GM18873 (cell line): Measurements from ENCODE around the gene ROS1.
"Not testable (repeated sequence)": the region's sequence is repeated elsewhere in the genome, so short reads cannot be mapped to it uniquely, and the experiment has no call there.

Experiments used
- ATAC-seq: cut with Tn5 transposase; IDR thresholded peaks from one replicate; pipeline ENCODE4 v1.9.1; 2021; ENCODE audit warnings: mild to moderate bottlenecking, moderate library complexity, moderate number of reproducible peaks; ENCODE audit not compliant: unreplicated experiment, low FRiP score

ROS1 gene

GRCh38 chr6:117442313-117442712, 16.6 kb upstream of the ROS1 start:
- ATAC-seq: not testable (repeated sequence)

GRCh38 chr6:117441824-117442264, 16.1 kb upstream of the ROS1 start:
- ATAC-seq: no peak

GRCh38 chr6:117440706-117441525, 15.2 kb upstream of the ROS1 start:
- ATAC-seq: no peak

DNA sequence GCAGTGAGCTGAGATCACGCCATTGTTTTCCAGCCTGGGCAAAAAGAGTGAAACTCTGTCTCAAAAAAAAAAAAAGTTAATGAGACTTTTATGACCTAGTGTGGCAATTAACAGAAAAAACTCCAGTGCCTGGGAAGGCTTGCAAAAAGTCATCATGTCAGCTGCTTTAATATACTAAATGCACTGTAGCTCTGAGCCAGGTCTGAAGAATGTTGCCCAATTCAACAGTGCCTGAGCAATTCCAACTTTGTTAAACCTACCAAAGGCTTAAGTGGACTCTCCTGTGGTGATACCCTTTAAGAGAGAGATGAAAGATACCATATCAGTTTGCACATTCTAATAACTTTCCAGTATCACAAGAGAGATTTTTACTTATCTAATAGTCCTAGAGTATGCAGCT, 6.5 kb upstream of the ROS1 start:
- ATAC-seq: no peak

DNA sequence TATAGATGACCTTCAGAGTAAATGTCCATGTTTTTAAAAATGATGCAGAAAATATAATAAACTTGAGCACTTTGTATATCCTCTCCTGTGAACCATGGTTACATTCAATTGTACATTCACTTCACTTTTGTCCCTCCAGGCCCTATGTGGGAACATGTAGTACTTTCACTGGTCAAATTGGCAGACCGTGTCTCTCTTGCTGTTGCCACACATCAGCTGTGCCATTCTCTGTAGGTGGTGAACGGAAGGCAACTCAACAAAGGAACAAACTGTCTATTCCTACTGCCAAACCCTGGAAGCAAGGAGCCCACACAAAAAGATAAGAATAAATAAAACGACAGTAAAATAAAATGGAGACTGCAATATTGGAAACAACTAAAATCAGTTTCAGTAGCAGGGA, 2.0 kb downstream of the ROS1 start:
- no peak for ATAC-seq

DNA sequence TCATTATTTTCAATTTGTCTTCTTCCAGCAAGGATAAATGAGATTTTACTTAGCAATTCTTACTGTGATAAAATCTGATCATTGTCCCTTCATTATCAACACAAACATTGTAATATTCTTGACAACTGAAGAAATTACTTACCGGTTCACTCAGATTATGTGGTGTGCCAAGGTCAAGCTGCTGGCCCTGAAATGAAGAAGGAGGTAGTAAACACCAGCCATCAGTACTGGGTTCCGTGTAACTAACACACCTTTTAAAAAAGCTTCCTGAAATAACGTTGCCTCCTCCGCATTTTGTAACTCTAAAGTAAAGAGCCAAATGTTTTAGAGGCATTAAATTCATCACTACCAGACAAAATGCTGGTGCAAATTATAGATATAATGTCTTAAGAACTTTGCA, 7.4 kb downstream of the ROS1 start:
- ATAC-seq: no peak

- ATAC-seq: no peak
Measured at GRCh38 chr6:117417851-117418250, 7.9 kb downstream of the ROS1 start.

DNA sequence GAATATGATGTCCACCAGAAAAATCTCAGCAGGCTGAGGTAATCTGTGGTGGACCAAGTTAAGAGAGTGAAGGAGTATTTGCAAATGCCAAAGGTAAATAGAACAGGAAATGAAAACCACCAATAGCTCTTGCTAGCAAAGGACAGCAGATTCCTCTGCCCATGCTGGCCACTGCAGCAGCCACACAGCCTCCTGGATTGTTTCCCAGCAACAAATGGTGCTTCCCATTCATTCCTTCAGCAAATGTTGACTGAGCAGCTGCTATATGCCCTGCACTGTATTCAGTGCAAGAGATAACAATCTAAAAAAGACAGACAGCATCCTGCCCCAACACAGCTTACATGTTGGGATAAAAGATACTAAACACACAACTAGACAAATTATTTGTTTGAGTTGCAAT, 11.0 kb downstream of the ROS1 start:
- no peak for ATAC-seq

GRCh38 chr6:117411474-117411873, 14.3 kb downstream of the ROS1 start:
- no peak for ATAC-seq

GRCh38 chr6:117409863-117410262, 15.9 kb downstream of the ROS1 start:
- no peak for ATAC-seq

DNA sequence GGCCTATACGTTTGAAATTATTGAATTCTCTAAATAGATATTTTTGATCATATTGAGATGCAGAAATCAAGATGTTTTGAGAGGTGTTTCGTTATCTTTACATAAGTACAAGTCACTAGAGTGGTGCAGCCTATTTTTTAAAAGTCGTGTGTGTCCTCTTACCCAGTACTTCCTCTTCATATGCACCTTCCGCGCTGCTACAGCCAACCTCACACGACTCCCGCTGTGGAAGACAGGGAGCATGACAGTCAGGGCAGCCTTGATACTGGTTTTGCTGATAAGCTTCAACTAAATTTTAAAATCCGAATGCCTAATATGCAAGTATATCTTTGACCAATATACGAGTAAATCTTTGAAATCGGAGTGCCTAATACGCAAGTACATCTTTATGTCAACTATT, 16.3 kb downstream of the ROS1 start:
- no peak for ATAC-seq

DNA sequence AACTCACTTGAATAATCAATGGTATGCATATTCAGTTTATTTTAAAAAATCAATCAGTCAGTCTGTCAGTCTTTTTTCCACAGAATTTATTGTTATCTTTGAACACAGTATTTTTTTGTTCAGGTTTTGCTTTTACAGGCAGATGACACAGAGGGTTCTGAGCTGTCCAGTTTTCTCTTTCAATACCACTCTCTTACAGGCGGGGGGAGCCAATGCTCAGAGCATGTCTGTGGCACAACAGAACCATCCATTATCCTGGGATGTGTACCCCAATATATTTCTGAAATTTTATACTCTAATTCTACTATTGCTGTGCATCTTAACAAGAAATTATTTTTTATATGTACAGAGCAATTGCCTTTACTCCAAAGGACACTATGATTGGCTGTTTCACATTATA, 21.2 kb downstream of the ROS1 start:
- no peak for ATAC-seq

GRCh38 chr6:117401799-117402198, 23.9 kb downstream of the ROS1 start:
- no peak for ATAC-seq

DNA sequence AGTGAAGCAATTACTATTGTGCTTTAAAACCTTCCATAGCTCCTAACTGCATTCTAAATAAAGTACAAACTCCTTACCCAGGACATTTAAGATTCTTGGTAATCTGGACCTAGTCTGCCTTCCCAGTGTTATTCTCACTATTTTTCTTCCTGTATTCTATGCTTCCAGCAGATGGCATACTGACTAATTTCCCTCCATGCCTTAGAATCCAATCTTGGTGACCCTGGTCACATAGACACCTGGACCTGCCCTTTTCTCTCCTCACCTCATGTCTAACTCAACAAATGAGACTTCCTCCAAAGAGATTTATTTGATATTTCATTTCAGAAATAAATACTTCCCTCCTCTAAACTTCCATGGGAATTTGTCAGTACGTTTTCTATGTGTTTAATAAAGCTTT, 25.8 kb downstream of the ROS1 start:
- no peak for ATAC-seq

GRCh38 chr6:117399126-117399525, 26.6 kb downstream of the ROS1 start:
- ATAC-seq: no peak

- ATAC-seq: no peak
Measured at GRCh38 chr6:117397536-117398227, 28.1 kb downstream of the ROS1 start.

GRCh38 chr6:117396228-117396627, 29.5 kb downstream of the ROS1 start:
- no peak for ATAC-seq

DNA sequence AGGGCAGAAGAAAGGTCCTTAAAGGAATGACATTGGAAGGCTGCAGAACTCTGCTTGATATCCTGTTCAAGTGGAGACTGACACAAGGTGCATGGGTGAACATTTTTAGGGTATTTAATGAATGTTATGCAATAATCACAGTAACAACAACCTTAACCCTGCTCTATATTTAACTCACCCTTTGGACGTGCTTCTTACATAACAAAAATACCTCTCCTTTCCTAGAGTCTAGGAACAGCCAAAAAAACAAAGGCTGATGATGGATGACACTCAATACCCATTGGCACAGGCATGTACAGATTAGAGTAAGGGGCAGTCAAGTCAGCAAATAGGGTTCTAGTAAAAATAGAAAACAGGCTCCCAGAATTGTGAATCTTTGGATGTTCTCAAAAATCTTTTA, 30.6 kb downstream of the ROS1 start:
- ATAC-seq: no peak

DNA sequence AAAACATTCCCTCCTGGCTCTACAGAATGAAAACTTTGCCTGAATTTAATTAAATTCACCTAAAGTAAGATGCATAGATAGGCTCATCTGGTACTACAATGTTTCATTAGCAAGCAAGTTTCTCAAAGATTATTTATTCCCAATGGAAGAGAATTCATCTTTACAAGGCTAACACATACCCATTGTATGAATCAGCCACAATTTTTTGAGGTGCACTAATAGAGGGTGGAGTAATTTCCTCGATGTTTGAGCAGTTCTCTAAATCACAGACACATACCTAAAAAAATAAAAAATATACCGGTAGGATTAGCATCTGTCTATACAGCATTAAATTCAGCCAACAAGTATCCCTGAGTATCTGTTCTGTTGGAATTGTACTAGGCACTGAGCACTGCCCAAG, 32.7 kb downstream of the ROS1 start:
- ATAC-seq: no peak

DNA sequence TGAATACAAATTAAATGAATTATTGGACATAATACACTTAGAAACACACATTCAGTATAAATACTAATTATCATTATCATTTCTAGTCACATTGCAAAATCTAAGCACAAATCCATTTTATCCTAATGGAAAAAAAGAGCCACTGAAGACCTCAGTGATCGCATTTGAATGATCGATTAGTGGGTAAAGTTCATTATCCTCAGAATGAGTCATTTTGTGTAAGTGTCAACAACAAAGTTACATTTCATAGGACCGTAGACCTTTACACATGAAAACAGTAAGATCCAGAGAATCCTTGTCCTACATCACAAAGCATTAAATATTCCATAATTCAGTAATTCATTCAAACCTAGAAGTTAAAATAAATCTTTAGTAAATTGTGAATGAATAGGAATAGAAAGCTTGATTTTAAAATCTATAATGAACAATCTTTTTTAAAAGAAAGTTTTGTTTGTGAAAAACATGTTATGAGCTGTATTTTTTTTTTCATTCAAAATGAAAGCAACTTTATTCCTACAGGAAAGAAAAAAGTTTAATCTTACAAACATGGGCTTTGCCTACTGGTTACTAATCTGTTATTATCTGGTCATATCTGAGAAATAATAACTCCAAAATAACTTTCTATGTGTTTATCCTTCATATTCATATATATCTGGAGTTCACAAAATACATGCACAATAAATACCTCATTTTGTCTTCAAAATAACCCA, 33.7 kb downstream of the ROS1 start:
- no peak for ATAC-seq
